GM18868 (cell line): ENCODE data around the gene MYADML2.
"Not testable (repeated sequence)": the region's sequence is repeated elsewhere in the genome, so short reads cannot be mapped to it uniquely, and the experiment has no call there.

Source experiments
- ATAC-seq: cut with Tn5 transposase; IDR thresholded peaks from one replicate; pipeline ENCODE4 v1.9.1; 2021; ENCODE audit warnings: mild to moderate bottlenecking, moderate library complexity; ENCODE audit not compliant: unreplicated experiment

MYADML2 gene

GRCh38 chr17:81959362-81960129, 12.5 kb upstream of the MYADML2 start:
- ATAC-seq: no peak

GRCh38 chr17:81958633-81959342, 11.8 kb upstream of the MYADML2 start:
- ATAC-seq: no peak

GRCh38 chr17:81957691-81958432, 10.8 kb upstream of the MYADML2 start:
- ATAC-seq: no peak

GRCh38 chr17:81956607-81957589, 9.9 kb upstream of the MYADML2 start:
- ATAC-seq: no peak

DNA sequence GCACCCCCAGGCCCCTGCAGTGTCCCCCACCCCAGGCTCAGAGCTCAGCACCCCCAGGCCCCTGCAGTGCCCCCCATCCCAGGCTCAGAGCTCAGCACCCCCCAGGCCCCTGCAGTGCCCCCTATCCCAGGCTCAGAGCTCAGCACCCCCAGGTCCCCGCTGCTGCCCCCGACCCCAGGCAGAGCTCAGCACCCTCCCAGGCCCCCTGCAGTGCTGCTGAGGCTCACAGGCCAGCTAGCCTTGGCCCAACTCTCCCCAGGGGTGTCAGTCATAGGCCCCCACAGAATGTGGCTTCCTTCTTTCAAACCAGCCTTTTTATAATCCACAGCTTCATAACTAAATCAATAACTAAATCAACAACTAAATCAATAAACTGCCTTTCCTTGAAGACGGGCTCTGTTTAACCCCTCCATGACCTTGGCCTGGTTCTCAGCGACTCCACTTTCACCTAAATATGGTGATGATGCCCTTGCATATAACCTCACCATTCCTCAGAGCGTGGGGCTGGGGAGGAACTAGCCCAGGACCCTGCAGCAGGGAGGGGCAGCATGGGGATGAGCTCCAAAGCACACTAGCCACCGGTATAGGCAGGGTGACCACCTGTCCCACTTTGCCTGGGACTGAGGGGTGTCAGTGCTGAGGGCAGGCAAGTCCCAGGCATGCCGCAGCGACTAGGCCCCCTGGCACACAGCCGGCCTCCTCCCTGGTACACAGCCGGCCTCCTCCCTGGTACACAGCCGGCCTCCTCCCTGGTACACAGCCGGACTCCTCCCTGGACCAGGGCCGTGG, 8.9 kb upstream of the MYADML2 start:
- no peak for ATAC-seq

DNA sequence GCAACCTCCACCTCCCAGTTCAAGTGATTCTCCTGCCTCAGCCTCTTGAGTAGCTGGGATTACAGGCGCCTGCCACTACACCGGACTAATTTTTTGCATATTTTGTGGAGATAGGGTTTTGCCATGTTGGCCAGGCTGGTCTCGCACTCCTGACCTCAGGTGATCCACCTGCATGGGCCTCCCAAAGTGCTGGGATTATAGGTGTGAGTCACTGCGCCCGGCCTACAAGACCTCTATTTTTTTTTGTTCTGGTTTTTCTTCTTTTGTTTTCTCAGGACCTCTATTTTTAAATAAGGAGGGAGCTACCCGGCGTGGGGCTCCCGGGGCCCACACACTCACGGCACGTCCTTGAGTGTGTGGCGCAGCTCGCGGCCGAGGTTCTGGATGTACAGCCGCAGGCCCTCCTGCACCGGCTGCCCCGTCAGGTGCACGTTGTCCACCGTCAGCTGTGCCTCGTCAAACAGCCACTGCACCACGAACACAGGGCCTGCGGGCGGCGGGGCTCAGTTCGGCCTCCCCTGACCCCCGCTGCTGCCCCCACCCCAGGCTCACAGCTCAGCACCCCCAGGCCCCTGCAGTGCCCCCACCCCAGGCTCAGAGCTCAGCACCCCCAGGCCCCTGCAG, 8.1 kb upstream of the MYADML2 start:
- ATAC-seq: no peak

GRCh38 chr17:81954131-81955057, 7.4 kb upstream of the MYADML2 start:
- no peak for ATAC-seq

DNA sequence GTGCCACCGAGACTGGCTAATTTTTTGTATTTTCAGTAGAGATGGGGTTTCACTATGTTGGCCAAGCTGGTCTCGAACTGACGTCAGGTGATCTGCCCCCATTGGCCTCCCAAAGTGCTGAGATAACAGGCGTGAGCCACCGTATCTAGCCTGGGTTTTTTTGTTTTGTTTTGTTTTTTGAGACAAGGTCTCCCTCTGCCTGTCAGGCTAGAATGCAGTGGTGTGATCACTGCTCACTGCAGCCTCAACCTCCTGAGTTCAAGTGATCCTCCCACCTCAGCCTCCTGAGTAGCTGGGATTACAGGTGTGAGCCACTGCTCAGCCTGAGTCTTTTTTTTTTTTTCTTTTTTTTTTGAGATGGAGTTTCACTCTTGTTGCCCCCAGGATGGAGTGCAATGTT, 6.4 kb upstream of the MYADML2 start:
- ATAC-seq: not testable (repeated sequence)

DNA sequence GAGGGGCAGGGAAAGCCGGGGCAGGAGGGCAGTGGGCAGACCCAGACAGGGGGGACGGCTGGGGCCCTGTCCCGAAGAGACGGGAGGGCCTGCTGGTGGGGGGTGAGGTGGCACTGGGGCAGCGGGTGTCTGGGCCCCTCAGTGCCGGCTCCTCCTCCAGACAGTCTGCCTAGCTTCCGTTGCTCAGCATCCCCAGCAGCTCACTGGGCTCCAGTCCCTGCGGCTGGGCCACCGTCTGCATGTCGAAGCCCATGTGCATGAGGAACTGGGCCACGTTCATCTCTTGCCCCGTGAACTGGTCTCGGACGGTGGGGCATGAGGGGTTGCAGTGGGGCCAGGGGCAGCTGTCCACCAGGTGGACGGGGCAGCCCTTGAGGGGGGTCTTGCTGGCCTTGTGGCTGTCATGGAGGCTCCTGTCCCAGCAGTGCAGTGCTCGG, 5.8 kb upstream of the MYADML2 start:
- no peak for ATAC-seq

GRCh38 chr17:81951785-81952684, 5.0 kb upstream of the MYADML2 start:
- no peak for ATAC-seq

- no peak for ATAC-seq
Measured at GRCh38 chr17:81950501-81950900, 3.5 kb upstream of the MYADML2 start.

GRCh38 chr17:81948635-81949378, 1.8 kb upstream of the MYADML2 start:
- no peak for ATAC-seq

DNA sequence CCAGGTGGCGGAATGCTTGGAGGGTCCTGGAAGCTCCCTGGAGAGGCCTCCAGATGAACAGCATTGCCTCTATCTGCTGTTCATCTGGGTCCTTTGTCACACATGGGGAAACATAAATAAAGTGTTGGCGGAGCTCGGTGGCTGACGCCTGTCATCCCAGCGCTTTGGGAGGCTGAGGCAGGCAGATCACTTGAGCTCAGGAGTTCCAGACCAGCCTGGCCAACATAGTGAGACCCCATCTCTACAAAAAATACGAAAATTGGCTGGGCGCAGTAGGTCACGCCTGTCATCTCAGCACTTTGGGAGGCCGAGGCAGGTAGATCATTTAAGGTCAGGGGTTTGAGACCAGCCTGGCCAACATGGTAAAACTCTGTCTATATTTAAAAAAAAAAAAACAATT, 2.2 kb downstream of the MYADML2 start:
- ATAC-seq: no peak

DNA sequence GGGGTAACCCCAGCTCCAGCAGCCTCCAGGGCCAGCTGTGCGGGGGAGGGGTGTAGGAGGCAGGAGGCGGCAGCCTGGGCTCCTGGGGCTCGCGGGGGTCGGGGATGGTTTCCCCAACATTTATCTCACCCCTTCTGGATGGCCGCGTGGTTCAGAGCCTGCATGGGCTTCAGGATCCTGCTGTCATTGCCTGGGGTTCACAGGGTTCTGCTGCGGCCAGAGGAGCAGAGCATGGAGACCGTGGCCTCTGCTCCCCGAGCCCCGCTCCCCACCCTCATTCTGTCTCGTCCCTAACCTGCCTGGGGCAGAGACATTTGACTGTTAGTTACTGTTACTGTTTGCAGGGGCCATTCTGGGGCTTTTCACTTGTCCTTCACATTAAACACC, 4.9 kb downstream of the MYADML2 start:
- ATAC-seq: no peak

- ATAC-seq: no peak
Measured at GRCh38 chr17:81941484-81942166, 5.4 kb downstream of the MYADML2 start.
